ENCODE measurements around the gene ARPP21. TPM values are rescaled to one million over a fixed set of nuclear protein-coding genes. Genes with fewer than 3 reads are reported as not detected.

Gene ARPP21
- total RNA-seq, 1 donor from 2014 or later: not detected

- Mint-ChIP-seq H3K36me3 (ENCODE audit: insufficient read depth) (no peaks in the 10 kb centered on the region), H3K4me1 (ENCODE audit: low read depth) (peaks cover 3% of the 10 kb centered on the region), H3K4me3 (ENCODE audit: low read depth) (no peak overlapping the region), H3K27me3 (peaks cover 7% of the 10 kb centered on the region), H3K9me3 (ENCODE audit: low read depth) (no peaks in the 10 kb centered on the region), H3K27ac (no peak overlapping the region)
- no peak for TF ChIP-seq CTCF (IDR thresholded peaks at IDR 0.05; ENCODE audit: unreplicated experiment)
- DNase-seq (ENCODE audit: low spot score, unreplicated experiment): no peak
These were observed 82.3 kb downstream of the ARPP21 start for GRCh38 chr3:35721628-35722027.

GRCh38 chr3:35722902-35723301, 83.6 kb downstream of the ARPP21 start:
- no peak overlapping the region for H3K27ac Mint-ChIP-seq
- peaks cover 7% of the 10 kb centered on the region for H3K27me3 Mint-ChIP-seq
- TF ChIP-seq CTCF (IDR thresholded peaks at IDR 0.05; ENCODE audit: unreplicated experiment): no peak
- H3K4me3 Mint-ChIP-seq (ENCODE audit: low read depth): no peak overlapping the region
- DNase-seq (ENCODE audit: low spot score, unreplicated experiment): no peak
- no peaks in the 10 kb centered on the region for H3K36me3 Mint-ChIP-seq (ENCODE audit: insufficient read depth)
- peaks cover 8% of the 10 kb centered on the region for H3K4me1 Mint-ChIP-seq (ENCODE audit: low read depth)
- H3K9me3 Mint-ChIP-seq (ENCODE audit: low read depth): no peaks in the 10 kb centered on the region

- Mint-ChIP-seq H3K4me3 (ENCODE audit: low read depth) (no peak overlapping the region), H3K36me3 (ENCODE audit: insufficient read depth) (no peaks in the 10 kb centered on the region), H3K27ac (no peak overlapping the region), H3K4me1 (ENCODE audit: low read depth) (peaks cover 8% of the 10 kb centered on the region), H3K27me3 (peaks cover 7% of the 10 kb centered on the region), H3K9me3 (ENCODE audit: low read depth) (no peaks in the 10 kb centered on the region)
- no peak for DNase-seq (ENCODE audit: low spot score, unreplicated experiment)
- no peak for TF ChIP-seq CTCF (IDR thresholded peaks at IDR 0.05; ENCODE audit: unreplicated experiment)
These were observed 84.3 kb downstream of the ARPP21 start for GRCh38 chr3:35723480-35724097.

GRCh38 chr3:35724106-35724505, 84.8 kb downstream of the ARPP21 start:
- Mint-ChIP-seq H3K9me3 (ENCODE audit: low read depth) (no peaks in the 10 kb centered on the region), H3K27ac (no peak overlapping the region), H3K4me1 (ENCODE audit: low read depth) (peaks cover 8% of the 10 kb centered on the region), H3K27me3 (peaks cover 8% of the 10 kb centered on the region), H3K4me3 (ENCODE audit: low read depth) (no peak overlapping the region), H3K36me3 (ENCODE audit: insufficient read depth) (no peaks in the 10 kb centered on the region)
- no peak for DNase-seq (ENCODE audit: low spot score, unreplicated experiment)
- TF ChIP-seq CTCF (IDR thresholded peaks at IDR 0.05; ENCODE audit: unreplicated experiment): no peak

- H3K27me3 Mint-ChIP-seq: peaks cover 10% of the 10 kb centered on the region
- no peak for TF ChIP-seq CTCF (IDR thresholded peaks at IDR 0.05; ENCODE audit: unreplicated experiment)
- H3K9me3 Mint-ChIP-seq (ENCODE audit: low read depth): no peaks in the 10 kb centered on the region
- no peaks in the 10 kb centered on the region for H3K36me3 Mint-ChIP-seq (ENCODE audit: insufficient read depth)
- DNase-seq (ENCODE audit: low spot score, unreplicated experiment): no peak
- no peak overlapping the region for H3K4me3 Mint-ChIP-seq (ENCODE audit: low read depth)
- H3K4me1 Mint-ChIP-seq (ENCODE audit: low read depth): peaks cover 8% of the 10 kb centered on the region
- H3K27ac Mint-ChIP-seq: no peak overlapping the region
These were observed 87.9 kb downstream of the ARPP21 start for GRCh38 chr3:35727179-35727578.

All from progenitor cell of endocrine pancreas (in vitro differentiated cells).